ENCODE data around the gene PRKACA.

The PRKACA gene

GRCh38 chr19:14116525-14116917 lies 1.0 kb downstream of the PRKACA start:
- no peak for DNase-seq

GRCh38 chr19:14115756-14116155 lies 1.8 kb downstream of the PRKACA start:
- no peak for DNase-seq

GRCh38 chr19:14114854-14115253 lies 2.7 kb downstream of the PRKACA start:
- DNase-seq: no peak

- no peak for DNase-seq
Observed at GRCh38 chr19:14114439-14114838, 3.1 kb downstream of the PRKACA start.

GRCh38 chr19:14113762-14114414 lies 3.7 kb downstream of the PRKACA start:
- peak; percentile 41 for DNase-seq

GRCh38 chr19:14112809-14113385 lies 4.7 kb downstream of the PRKACA start:
- no peak for DNase-seq

DNA sequence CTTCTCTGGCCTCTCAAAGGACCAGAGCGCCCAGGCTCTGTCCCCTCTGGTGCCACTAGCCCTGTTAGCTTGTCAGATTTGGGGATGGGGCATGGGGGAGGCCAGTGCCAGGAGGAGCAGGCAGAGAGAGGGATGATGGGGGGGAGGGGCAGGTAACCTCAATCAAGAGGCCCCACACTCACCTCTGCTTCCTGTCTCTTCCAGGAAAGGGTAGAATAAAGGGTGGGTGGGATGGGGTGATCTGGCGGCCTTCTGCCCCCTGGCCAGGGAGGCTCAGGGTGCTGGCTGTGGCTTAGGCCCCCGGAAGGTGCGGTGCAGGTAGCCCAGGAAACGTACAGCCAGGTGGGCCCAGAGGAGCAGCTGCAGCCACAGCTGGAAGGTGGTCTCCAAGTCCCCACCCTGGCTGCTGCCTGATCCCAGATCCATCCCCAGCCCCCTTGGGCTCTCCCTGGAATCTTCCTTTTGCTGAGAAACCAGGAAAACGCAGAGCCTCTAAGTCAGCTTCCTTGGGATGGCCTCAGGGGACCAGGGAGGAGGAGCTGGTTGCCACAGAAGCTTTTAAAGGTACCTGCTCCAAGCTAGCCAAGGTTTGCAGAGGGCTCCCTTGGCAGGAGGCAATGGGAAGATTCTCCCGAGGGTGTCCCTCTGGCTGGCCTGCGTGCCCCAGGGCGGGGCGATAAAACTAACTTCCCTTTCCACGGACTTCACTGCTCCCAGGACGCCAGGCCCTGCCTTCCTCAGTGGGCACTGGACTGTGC lies 5.3 kb downstream of the PRKACA start:
- DNase-seq: no peak

- no peak for DNase-seq
Observed at GRCh38 chr19:14111486-14111885, 6.1 kb downstream of the PRKACA start.

DNA sequence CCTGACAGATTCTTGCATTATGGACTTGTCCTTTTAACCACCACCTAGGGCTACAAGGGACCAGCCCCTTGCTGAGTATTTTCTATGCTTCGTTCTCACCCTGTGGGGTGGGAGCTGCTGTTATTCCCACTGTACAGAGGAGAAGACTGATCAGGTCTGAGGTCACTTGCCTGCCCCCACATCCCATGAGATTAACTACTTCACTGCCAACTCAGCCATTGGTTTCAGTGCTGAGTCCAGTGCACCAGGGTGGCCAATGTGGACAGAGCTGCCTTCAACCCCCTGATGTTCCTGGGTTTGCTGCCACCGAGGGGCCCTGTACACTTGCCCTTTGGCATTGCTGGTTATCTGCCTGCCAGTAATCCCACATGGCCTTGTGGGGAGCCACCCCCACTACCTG lies 6.9 kb downstream of the PRKACA start:
- DNase-seq: no peak

DNA sequence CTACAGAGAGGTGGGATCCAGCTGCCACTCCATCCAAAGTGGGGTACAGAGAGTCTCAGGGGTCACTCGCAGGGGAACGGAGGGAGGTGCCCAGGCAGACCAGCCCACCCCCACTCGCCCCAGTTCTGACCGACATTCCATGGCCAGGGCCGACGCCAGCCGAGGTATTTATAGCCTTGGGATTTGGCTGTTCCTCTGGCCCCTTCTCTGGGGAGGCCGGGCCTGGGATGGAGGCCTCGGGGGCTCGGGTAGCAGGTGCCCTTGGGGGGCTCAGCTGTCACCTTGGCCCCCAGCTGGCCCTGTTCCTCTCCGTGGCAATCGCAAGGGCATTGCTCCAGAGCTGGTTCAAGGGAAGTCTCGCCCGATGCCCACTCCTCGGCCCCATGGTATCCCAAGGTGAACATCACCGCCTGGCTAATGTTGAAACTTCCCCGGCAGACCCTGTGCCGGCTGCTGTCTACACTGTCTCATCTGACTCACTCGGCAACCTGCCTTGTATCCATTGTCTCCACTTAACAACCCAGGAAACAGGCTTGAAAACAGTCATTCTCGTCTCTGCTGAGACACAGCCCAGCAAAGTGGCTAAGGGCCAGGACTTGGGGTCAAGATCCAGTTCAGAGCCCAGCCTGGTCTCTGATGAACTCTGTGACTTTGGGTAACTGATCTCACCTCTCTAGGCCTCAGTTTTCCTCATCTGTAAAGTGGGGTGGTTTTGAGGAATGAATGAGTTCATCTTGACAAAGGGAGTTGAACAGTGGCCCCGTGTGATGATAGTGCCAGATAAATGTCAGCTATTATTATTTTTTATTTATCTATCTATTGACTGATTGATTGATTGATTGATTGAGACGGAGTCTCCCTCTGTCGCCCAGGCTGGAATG lies 9.7 kb downstream of the PRKACA start:
- DNase-seq: no peak

- DNase-seq: no peak
Observed at GRCh38 chr19:14106840-14107239, 10.7 kb downstream of the PRKACA start.

DNA sequence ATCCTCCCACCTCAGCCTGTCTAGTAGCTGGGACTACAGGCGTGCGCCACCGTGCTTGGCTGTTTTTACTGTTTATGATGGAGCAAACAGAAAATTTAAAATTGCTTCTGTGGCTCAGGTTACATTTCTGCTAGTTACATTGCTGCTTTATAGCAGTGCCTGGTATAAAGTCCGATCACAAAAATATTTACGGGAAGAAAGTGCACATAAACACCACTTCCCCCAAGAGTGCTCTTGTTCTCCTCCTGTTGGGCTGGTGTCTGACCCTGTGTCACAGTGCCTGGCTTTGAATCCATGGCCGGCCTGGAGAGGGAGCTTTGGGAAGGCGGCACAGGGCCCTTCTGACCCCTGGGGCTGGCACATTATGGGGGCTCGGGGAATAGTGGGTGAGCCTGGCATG lies 11.9 kb downstream of the PRKACA start:
- no peak for DNase-seq

DNA sequence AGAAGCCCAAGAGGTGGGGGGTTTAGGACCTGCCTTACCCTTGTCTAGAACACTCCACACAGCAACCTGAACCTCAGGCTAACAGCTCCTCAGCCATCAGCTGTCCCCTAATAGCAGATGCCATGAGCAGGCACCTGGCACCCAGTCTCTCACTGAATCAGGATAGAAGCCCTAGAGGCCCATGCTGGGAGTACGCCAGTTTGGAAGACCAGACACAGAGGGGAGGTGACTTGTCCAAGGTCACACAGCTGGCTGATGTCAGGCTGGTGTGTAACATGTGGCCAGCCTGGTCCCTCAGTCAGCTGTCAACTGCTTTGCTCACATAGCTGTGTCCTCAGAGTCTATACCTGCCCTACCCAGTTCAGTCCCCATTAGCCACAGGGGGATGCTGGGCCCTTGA lies 14.3 kb downstream of the PRKACA start:
- DNase-seq: no peak

- no peak for DNase-seq
Observed at GRCh38 chr19:14102756-14103155, 14.8 kb downstream of the PRKACA start.

DNA sequence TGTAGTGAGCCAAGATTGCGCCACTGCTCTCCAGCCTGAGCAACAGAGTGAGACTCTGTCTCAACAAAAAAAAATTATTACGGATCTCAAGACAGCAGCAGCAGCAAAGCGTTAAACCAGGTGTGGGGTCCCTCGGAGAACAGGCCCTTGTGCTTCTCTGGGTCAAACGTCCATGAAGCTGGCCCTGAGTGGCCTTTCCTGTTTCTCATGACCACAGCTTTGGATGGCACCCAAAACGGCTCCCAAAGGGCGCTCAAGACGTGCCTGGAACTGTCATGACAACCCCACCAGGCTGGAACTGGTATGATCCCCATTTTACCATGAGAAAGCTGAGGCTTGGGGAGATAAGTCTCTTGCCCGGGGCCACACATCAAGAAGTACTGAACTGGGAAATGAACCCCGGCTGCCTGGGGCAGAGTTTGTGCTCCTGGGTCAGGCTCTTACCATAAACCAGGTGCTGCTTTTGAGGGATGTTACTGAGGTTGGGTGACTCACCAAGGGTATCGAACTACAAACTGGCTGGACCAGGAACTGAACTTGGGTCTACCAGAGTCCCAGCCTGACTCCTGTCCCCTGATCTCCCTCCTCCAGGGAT lies 15.4 kb downstream of the PRKACA start:
- DNase-seq: no peak

DNA sequence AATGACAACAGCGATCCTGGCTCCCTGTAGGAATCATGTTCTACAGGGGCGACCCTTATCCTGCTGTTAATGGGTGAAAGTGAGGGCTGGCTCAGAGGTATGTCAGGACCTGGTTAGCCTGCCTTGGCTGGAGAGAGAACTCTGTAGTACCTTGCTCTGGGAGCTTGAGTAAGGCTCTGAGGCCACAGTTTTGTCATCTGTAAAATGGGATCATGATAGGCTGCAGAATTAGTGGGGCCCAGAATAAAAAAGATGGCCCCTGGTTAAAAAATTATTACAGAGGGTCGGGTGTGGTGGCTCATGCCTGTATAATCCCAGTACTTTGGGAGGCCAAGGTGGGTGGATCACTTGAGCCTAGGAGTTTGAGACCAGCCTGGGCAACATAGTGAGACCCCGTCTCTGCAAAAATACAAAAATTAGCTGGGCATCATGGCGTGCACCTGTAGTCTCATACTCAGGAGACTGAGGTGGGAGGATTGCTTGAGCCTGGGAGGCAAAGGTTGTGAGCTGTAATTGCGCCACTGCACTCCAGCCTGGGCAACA lies 16.5 kb downstream of the PRKACA start:
- no peak for DNase-seq

GRCh38 chr19:14097532-14098151 lies 19.9 kb downstream of the PRKACA start:
- no peak for DNase-seq

DNA sequence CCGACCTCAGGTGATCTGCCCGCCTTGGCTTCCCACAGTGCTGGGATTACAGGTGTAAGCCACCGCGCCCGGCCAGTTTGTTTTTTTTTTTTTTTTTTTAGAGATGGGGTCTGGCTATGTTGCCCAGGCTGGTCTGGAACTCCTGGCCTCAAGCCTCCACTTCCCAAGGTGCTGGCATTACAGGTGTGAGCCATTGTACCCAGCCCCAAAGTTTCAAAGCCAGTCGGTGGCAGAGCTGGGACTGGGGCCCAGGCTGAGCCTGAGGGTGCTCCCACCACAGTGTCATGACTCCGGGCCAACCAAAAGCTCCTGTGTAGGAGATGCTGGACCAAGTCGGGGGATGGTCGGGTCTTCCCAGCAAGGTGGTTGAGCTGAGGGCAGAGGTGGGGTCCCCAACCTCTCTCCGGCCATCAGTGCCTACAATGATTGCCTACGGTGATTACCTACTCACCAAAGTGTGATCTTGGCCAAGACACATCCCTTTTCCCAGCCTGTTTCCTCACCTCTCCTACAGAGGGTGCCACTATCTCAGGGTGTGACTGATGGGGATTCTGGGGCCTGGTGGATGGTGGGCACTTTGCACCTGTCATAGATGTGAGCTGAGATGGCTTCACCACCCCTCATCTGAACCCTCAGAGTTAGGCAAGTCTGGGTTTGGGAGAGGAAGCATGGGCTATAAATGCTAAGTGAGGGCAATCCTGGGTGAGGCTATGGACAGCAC lies 21.1 kb downstream of the PRKACA start:
- no peak for DNase-seq

DNA sequence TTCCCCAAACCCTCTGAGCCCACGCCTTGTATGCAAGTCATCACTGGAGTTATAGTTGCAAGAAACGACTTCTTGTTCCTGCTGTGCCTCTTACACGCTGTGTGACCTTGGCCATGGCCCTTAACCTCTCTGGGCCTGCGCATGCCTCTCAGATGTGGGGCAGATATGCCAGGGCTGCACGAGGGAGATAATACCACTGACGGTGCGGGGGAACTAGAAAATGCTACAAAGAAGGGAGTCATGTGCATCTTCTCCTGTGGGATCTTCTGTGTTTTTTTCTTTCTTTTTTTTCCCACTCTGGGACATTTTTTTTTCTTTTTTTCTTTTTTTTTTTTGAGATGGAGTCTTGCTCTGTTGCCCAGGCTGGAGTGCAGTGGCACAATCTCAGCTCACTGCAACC lies 22.7 kb downstream of the PRKACA start:
- no peak for DNase-seq

DNA sequence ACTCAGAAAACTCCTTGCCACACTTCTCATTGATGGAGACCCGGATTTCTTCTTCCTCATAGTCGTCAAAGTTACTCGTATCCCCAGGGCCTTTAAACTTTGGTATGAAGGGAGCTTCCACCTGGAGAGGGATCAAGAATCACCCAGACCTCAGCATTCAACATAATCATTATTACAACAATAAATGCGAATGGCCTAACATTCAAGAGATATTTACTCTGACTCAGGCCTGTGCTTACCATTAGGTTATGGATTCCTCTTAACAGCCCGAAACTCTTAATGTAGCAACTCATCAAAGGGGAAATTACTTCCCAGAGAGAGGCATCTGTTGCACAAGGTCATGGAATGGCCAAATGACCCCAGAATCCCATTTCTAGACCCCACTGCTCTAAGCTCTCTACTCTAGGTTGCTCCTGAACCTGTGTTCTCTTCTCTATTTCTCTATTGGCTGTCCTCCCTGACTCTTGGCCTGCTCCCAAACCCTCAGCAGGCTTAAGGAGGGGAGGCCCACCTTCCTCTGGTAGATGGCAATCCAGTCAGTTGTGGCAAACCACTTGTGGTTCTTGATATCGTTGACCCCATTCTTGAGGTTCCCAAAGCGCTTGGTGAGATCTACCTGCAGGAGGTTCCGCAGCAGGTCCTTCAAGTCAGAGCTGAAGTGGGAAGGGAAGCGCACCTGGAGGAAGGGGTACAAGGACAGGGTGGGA lies 24.3 kb downstream of the PRKACA start:
- DNase-seq: no peak
